Right atrium auricular region (tissue), 2 donors: Measurements from ENCODE around the gene ZHX3. TPM values are rescaled to one million over a fixed set of nuclear protein-coding genes. Genes with fewer than 3 reads are reported as not detected.
A peak's percentile ranks its signal among the peaks of the same experiment; 100 is the strongest.

Experiments used
- DNase-seq: peaks from one replicate; pipeline ENCODE4 v3.0.0-alpha.2; 2019; ENCODE audit warnings: low spot score
- H3K27ac ChIP-seq, 2 donors: fragments of 200-600 bp; sonication (generic); 1 replicate in 1 of 2; 2 replicates in 1 of 2; pipeline ENCODE4 v1.5.1; 2016 to 2019
- H3K27me3 ChIP-seq, 2 donors: fragments of 200-600 bp; sonication (generic); one replicate each; pipeline versions ENCODE4 v1.5.1 to v1.6.0; 2017 to 2019
- H3K36me3 ChIP-seq: fragments of 200-600 bp; sonication (generic); one replicate; pipeline ENCODE4 v1.5.1; 2016
- H3K4me1 ChIP-seq, 2 donors: fragments of 200-600 bp; sonication (generic); one replicate each; pipeline versions ENCODE4 v1.5.1 to v1.6.0; 2017 to 2019
- H3K4me3 ChIP-seq, 2 donors: fragments of 200-600 bp; sonication (generic); 1 replicate in 1 of 2; 2 replicates in 1 of 2; pipeline ENCODE4 v1.5.1; 2017 to 2019; ENCODE audit warnings: mild to moderate bottlenecking in 1 of 2, moderate library complexity in 1 of 2
- H3K9me3 ChIP-seq, 2 donors: fragments of 200-600 bp; sonication (generic); one replicate each; pipeline ENCODE4 v1.5.1; 2019
- total RNA-seq, 2 donors: library from RNA; depleted of rRNA; stranded (reverse); fragments of >200 nt; gene quantifications; one replicate each; pipeline ENCODE4 v1.1.0, GENCODE V29; 2016
- TF ChIP-seq, protein P1 (sequence below), 2 donors: fragments of 200-600 bp; sonication (generic); IDR thresholded peaks; one replicate each; pipeline ENCODE4 v1.5.1; 2019; ENCODE audit warnings: antibody characterized with exemption in 2 of 2

ZHX3 gene
- total RNA-seq, 2 donors from 2014 or later: 23.8 to 25.7 TPM

DNA sequence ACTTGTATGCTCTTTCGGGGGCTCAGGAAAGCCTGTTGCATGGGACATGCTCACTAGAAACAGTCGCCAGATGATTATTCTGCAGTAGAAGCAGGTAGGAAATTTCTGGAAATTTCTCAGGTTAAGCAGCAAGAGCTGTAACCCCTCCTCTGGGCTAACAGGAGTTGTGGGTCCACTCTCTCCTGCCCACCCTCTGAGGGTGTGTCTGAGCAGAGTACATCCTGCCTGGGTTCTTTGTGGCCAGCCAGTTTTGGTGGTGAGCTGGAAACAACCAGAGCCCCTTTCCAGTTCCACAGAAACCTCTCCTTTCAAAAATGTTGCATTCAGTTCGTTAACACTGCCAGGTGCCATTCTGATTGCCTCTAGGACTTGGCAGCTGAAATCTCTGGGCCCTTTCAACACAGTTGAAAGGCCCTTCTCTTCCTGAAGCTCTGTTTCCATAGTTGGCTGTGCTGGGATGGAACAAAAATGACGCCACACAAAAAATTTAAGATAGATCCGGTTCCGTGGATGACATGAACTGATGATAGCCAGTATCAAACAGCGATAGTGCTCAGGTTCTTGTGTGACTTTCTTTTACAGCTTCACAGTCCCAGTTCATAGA, 141.7 kb downstream of the ZHX3 start:
- Histone ChIP-seq H3K4me3 (no peak overlapping the region), H3K27me3 (no peaks in the 10 kb centered on the region), H3K4me1 (peaks cover 0 to 81% of the 10 kb centered on the region in 2 donors), H3K9me3 (no peaks in the 10 kb centered on the region), H3K27ac (peak overlapping the region; percentile 77 to 83), H3K36me3 (peaks cover 26% of the 10 kb centered on the region)
- DNase-seq: peak; percentile 38
- TF ChIP-seq, protein P1, sequence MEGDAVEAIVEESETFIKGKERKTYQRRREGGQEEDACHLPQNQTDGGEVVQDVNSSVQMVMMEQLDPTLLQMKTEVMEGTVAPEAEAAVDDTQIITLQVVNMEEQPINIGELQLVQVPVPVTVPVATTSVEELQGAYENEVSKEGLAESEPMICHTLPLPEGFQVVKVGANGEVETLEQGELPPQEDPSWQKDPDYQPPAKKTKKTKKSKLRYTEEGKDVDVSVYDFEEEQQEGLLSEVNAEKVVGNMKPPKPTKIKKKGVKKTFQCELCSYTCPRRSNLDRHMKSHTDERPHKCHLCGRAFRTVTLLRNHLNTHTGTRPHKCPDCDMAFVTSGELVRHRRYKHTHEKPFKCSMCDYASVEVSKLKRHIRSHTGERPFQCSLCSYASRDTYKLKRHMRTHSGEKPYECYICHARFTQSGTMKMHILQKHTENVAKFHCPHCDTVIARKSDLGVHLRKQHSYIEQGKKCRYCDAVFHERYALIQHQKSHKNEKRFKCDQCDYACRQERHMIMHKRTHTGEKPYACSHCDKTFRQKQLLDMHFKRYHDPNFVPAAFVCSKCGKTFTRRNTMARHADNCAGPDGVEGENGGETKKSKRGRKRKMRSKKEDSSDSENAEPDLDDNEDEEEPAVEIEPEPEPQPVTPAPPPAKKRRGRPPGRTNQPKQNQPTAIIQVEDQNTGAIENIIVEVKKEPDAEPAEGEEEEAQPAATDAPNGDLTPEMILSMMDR (IDR thresholded peaks at IDR 0.05): no peak

DNA sequence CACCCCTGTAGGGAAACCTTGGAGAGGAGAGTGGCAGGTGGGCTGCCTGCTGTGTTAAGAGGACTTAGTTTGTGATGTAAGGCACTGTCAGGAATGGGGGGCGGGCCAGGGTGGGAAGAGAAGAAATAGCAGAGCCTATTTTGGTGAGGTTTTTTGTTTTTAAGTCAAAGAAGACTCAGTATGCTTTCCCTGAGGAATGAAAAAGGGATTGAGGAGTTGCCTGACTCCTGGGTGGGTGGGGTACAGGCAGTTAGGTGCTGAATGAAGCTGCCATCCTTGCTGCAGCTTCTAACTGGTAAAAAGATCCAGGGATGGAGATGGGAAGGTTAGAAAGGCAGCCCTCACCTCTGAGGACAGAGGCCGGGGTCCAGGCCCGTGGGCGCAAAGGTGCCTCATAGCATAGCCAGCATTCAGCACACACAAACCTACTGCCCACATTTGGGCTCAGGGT, 142.3 kb downstream of the ZHX3 start:
- peaks cover 0 to 81% of the 10 kb centered on the region in 2 donors for H3K4me1 ChIP-seq

DNA sequence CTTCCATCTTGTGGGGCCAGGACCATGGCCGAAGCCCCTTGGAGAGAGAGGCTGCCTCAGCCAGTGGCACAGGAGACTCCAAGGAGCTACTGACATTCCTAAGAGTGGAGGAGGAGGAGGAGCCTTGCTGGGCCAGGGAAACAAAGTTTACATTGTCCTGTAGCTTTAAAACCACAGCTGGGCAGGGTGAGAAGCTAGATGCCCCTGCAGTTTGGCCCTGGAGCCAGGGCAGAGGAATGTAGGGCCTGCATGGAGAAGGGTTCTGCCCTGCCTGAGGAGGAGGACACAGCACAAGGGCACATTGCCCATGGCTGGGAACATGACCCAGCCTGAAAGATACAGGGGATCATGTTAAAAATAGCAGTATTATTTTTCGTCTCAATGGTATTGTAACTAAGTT, 142.7 kb downstream of the ZHX3 start:
- H3K36me3 ChIP-seq: peaks cover 37% of the 10 kb centered on the region
- TF ChIP-seq, protein P1 (IDR thresholded peaks at IDR 0.05): no peak
- H3K27ac ChIP-seq: peak overlapping the region; percentile 77 to 83
- H3K4me1 ChIP-seq: peaks cover 0 to 79% of the 10 kb centered on the region in 2 donors
- no peaks in the 10 kb centered on the region for H3K9me3 ChIP-seq
- no peaks in the 10 kb centered on the region for H3K27me3 ChIP-seq
- H3K4me3 ChIP-seq: no peak overlapping the region
- DNase-seq: peak; percentile 58

More for the DNA sequence above, 142.3 kb downstream of the ZHX3 start:
- Histone ChIP-seq H3K27me3 (no peaks in the 10 kb centered on the region), H3K36me3 (peaks cover 32% of the 10 kb centered on the region), H3K27ac (peak overlapping the region; percentile 77 to 83), H3K9me3 (no peaks in the 10 kb centered on the region), H3K4me3 (no peak overlapping the region)
- TF ChIP-seq, protein P1 (IDR thresholded peaks at IDR 0.05): no peak
- peak; percentile 32 for DNase-seq

DNA sequence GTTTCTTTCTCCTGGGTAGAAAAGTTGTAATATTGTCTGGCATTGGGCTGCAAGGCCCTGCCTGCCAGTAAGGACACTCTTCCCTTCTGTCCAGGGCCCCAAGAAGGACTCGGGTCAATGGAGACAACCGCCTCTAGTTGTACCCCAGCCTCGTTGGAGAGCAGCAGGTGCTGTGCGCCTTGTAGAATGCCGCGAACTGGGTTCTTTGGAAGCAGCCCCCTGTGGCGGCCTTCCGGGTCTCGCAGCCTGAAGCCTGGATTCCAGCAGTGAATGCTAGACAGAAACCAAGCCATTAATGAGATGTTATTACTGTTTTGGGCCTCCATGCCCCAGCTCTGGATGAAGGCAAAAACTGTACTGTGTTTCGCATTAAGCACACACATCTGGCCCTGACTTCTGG, 143.2 kb downstream of the ZHX3 start:
- Histone ChIP-seq H3K27ac (peak overlapping the region; percentile 77 to 83), H3K27me3 (no peaks in the 10 kb centered on the region), H3K36me3 (peaks cover 41% of the 10 kb centered on the region), H3K9me3 (no peaks in the 10 kb centered on the region), H3K4me1 (peaks cover 0 to 75% of the 10 kb centered on the region in 2 donors), H3K4me3 (no peak overlapping the region)
- TF ChIP-seq, protein P1 (IDR thresholded peaks at IDR 0.05): no peak
- peak; percentile 49 for DNase-seq

DNA sequence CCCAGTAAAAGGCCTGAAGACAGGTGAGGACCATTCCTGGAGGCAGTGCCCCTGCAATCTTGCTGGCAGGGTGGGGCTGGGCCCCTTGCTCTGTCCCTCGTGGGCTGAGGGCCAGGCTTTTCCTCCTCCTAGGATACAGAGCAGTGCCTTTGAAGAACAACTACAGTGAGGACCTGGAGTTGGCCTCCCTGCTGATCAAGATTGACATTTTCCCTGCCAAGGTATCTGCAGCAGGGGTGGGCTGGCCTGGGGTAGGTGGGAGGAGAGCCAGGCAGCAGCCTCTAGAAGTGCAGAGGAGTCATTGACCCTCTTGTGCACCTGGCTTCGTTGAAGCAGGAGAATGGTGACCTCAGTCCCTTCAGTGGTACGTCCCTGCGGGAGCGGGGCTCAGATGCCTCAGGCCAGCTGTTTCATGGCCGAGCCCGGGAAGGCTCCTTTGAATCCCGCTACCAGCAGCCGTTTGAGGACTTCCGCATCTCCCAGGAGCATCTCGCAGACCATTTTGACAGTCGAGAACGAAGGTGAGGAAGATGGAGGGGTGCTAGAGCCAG, 143.7 kb downstream of the ZHX3 start:
- Histone ChIP-seq H3K36me3 (peaks cover 46% of the 10 kb centered on the region), H3K27me3 (no peaks in the 10 kb centered on the region), H3K4me3 (no peak overlapping the region), H3K27ac (peak overlapping the region; percentile 77 to 83), H3K4me1 (peaks cover 0 to 70% of the 10 kb centered on the region in 2 donors), H3K9me3 (no peaks in the 10 kb centered on the region)
- TF ChIP-seq, protein P1 (IDR thresholded peaks at IDR 0.05): no peak
- DNase-seq: peak; percentile 53
